ENCODE results near the gene ST8SIA4.

- TF ChIP-seq CTCF (IDR thresholded peaks at IDR 0.05; ENCODE audit: poor library complexity) (no peak), EZH2phosphoT487 (IDR thresholded peaks at IDR 0.05; ENCODE audit: low read depth, severe bottlenecking, unreplicated experiment) (no peak)
These were observed 122.7 kb downstream of the ST8SIA4 start for GRCh38 chr5:100780376-100780870.

Data from hepatocyte (in vitro differentiated cells).